Measurements from ENCODE around the gene KCNMA1. TPM values are rescaled to one million over a fixed set of nuclear protein-coding genes. Genes with fewer than 3 reads are reported as not detected.

KCNMA1 gene
- total and polyA plus RNA-seq, 10 of the 15 experiments (the other 5 are each of a cell fraction or from before 2014, with no cell fraction given) = 8.5 to 77.0 (median 21.3) TPM

DNA sequence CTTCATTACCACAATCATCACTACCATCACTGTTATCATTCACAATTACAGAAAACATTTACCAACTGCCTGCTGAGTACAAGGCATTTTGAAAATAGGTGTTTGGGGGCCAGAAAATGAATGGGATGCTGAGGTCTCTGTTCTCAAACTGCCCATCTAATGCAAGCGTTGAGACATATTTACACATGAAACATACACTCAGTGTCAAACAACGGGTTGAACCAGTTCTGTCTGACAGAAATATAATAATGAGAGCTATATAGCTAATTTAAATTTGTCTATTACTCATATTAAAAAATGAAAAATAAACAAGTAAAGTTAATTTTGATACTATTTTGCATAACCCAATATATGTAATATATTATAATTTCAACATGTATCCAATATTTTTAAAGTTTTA lies 303.1 kb downstream of the KCNMA1 start:
- no peaks in the 10 kb centered on the region for H3K79me2 ChIP-seq (ENCODE audit: control insufficient read depth, insufficient read depth, low read length)

More for the DNA sequence above, 303.1 kb downstream of the KCNMA1 start:
- no peak overlapping the region for H2AFZ ChIP-seq (ENCODE audit: control insufficient read depth, low read depth, low read length)
- no peak for ATAC-seq
- ChIA-PET CTCF (no interaction called here), SMC1A (ENCODE audit: uncharacterized antibody, unreplicated experiment) (interaction anchor here (1.3 kb wide), 1 partner anchor 10 kb away, joined by 4 read pairs; no protein-coding TSS in a partner anchor), RAD21 (ENCODE audit: unreplicated experiment) (no interaction called here), POLR2A (interaction anchor here (0.5 kb wide), 1 partner anchor 364 kb away, joined by 3 read pairs; no protein-coding TSS in a partner anchor)
- no peaks in the 10 kb centered on the region for H4K20me1 ChIP-seq (ENCODE audit: control insufficient read depth, insufficient read depth)
- H3K4me1 ChIP-seq (ENCODE audit: control insufficient read depth, insufficient read depth, low read length) = no peaks in the 10 kb centered on the region
- DNase-seq (ENCODE audit: low read depth, low spot score) = no peak
- TF ChIP-seq ZNF24 (IDR thresholded peaks at IDR 0.05) (no peak), EGR1 (IDR thresholded peaks at IDR 0.05; ENCODE audit: borderline replicate concordance in 1 of 2, low read depth in 2 of 2, low read length in 2 of 2) (no peak), BRCA1 (IDR thresholded peaks at IDR 0.05; ENCODE audit: low read depth, low read length) (no peak), IKZF2 (IDR thresholded peaks at IDR 0.05) (no peak), RUNX3 (IDR thresholded peaks at IDR 0.05; ENCODE audit: low read length) (no peak), SIN3A (IDR thresholded peaks at IDR 0.05; ENCODE audit: low read depth, low read length) (no peak), GABPA (IDR thresholded peaks at IDR 0.05; ENCODE audit: low read depth) (no peak), FOS (IDR thresholded peaks at IDR 0.05; ENCODE audit: borderline replicate concordance, extremely low read depth, insufficient read length) (no peak)
- TF ChIP-seq, protein P1, sequence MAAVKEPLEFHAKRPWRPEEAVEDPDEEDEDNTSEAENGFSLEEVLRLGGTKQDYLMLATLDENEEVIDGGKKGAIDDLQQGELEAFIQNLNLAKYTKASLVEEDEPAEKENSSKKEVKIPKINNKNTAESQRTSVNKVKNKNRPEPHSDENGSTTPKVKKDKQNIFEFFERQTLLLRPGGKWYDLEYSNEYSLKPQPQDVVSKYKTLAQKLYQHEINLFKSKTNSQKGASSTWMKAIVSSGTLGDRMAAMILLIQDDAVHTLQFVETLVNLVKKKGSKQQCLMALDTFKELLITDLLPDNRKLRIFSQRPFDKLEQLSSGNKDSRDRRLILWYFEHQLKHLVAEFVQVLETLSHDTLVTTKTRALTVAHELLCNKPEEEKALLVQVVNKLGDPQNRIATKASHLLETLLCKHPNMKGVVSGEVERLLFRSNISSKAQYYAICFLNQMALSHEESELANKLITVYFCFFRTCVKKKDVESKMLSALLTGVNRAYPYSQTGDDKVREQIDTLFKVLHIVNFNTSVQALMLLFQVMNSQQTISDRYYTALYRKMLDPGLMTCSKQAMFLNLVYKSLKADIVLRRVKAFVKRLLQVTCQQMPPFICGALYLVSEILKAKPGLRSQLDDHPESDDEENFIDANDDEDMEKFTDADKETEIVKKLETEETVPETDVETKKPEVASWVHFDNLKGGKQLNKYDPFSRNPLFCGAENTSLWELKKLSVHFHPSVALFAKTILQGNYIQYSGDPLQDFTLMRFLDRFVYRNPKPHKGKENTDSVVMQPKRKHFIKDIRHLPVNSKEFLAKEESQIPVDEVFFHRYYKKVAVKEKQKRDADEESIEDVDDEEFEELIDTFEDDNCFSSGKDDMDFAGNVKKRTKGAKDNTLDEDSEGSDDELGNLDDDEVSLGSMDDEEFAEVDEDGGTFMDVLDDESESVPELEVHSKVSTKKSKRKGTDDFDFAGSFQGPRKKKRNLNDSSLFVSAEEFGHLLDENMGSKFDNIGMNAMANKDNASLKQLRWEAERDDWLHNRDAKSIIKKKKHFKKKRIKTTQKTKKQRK (IDR thresholded peaks at IDR 0.05; ENCODE audit: low read depth, low read length) = no peak
- FAIRE-seq = no peak
- H3K36me3 ChIP-seq (ENCODE audit: control insufficient read depth in 2 of 2, insufficient read depth in 2 of 2, low read length in 1 of 2) = no peaks in the 10 kb centered on the region
- no peak overlapping the region for H3K27ac ChIP-seq (ENCODE audit: control insufficient read depth, insufficient read depth)
- no peak overlapping the region for H3K9ac ChIP-seq (ENCODE audit: control insufficient read depth, insufficient read depth, low read length)
- 47% methylated on average over 2 of the region's 2 CpGs for WGBS (ENCODE audit: insufficient coverage, insufficient replicate concordance, low lambda C conversion rate, missing lambda C conversion rate)
- no peak overlapping the region for H3K4me2 ChIP-seq (ENCODE audit: control insufficient read depth, insufficient read depth)
- no TSS peak for BruUV-seq (replicated peaks)
- in situ Hi-C loops (cut with MboI) = no loop called here
- no peaks in the 10 kb centered on the region; the same call in 2 of the 3 replicates for H3K9me3 ChIP-seq (replicated peaks; ENCODE audit: control insufficient read depth, insufficient read depth, low read length)
- H3K27me3 ChIP-seq (replicated peaks in 1 of 2; ENCODE audit: control insufficient read depth in 2 of 2, insufficient read depth in 2 of 2, low read length in 1 of 2) = no peaks in the 10 kb centered on the region
- intact Hi-C loops (cut with micrococcal nuclease; ENCODE audit: unreplicated experiment) = no loop called here
- no peak overlapping the region for H3K4me3 ChIP-seq
